GM23338 (cell line): Measurements from ENCODE around the gene NHEJ1.

Experiments used
- EZH2 ChIP-seq: fragments of 200-600 bp; sonication (generic); IDR thresholded peaks from one replicate; pipeline ENCODE4 v1.8.0; 2017; ENCODE audit warnings: antibody characterized with exemption, mild to moderate bottlenecking, low read depth; ENCODE audit not compliant: unreplicated experiment
- EZH2phosphoT487 ChIP-seq: fragments of 200-600 bp; sonication (generic); IDR thresholded peaks from one replicate; pipeline ENCODE4 v1.8.1; 2018; ENCODE audit warnings: antibody characterized with exemption; ENCODE audit not compliant: unreplicated experiment
- JUNB ChIP-seq: IDR thresholded peaks from one replicate; pipeline ENCODE4 v1.6.1; 2016; ENCODE audit warnings: antibody characterized with exemption; ENCODE audit not compliant: unreplicated experiment
- POLR2AphosphoS5 ChIP-seq: IDR thresholded peaks from 2 replicates; pipeline ENCODE4 v1.6.1; 2016; ENCODE audit warnings: antibody characterized with exemption, low read depth
- TF ChIP-seq, protein P1 (sequence below), 2 experiments: fragments of 200-600 bp in 1 of 2; sonication (generic) in 1 of 2; conservative IDR thresholded peaks; 2 replicates each; pipeline versions ENCODE4 v1.5.1 to v1.6.1; 2016 to 2017; ENCODE audit warnings: antibody characterized with exemption in 2 of 2, low read depth in 2 of 2, mild to moderate bottlenecking in 2 of 2, moderate library complexity in 1 of 2
- TF ChIP-seq, protein P2 (sequence below): IDR thresholded peaks from one replicate; pipeline ENCODE4 v1.6.1; 2018; ENCODE audit warnings: antibody characterized with exemption; ENCODE audit not compliant: unreplicated experiment

DNA sequence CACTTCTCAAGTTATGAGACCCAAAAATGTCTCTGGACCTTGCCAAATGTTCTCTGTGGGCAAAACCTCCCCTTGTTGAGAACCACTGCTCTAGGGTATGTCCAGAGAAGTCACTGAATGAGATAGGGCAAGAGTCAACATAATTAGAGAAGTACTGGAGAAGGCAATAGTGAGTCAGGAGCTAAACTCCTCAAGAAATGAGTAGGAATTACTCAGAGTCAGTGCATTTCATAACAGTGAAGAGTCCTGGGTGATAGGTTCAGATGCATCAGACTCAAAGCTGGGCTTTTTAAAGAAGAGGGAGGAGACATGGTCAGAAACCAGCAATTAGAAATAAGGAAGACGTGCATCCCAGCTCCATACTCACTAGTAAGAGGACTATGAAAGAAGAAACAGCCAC is 61.3 kb downstream of the NHEJ1 start:
- TF ChIP-seq, protein P1, sequence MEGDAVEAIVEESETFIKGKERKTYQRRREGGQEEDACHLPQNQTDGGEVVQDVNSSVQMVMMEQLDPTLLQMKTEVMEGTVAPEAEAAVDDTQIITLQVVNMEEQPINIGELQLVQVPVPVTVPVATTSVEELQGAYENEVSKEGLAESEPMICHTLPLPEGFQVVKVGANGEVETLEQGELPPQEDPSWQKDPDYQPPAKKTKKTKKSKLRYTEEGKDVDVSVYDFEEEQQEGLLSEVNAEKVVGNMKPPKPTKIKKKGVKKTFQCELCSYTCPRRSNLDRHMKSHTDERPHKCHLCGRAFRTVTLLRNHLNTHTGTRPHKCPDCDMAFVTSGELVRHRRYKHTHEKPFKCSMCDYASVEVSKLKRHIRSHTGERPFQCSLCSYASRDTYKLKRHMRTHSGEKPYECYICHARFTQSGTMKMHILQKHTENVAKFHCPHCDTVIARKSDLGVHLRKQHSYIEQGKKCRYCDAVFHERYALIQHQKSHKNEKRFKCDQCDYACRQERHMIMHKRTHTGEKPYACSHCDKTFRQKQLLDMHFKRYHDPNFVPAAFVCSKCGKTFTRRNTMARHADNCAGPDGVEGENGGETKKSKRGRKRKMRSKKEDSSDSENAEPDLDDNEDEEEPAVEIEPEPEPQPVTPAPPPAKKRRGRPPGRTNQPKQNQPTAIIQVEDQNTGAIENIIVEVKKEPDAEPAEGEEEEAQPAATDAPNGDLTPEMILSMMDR (conservative IDR thresholded peaks at IDR 0.05; ENCODE audit: low read depth in 2 of 2), result no peak
- TF ChIP-seq POLR2AphosphoS5, result no peak
- TF ChIP-seq, protein P2, sequence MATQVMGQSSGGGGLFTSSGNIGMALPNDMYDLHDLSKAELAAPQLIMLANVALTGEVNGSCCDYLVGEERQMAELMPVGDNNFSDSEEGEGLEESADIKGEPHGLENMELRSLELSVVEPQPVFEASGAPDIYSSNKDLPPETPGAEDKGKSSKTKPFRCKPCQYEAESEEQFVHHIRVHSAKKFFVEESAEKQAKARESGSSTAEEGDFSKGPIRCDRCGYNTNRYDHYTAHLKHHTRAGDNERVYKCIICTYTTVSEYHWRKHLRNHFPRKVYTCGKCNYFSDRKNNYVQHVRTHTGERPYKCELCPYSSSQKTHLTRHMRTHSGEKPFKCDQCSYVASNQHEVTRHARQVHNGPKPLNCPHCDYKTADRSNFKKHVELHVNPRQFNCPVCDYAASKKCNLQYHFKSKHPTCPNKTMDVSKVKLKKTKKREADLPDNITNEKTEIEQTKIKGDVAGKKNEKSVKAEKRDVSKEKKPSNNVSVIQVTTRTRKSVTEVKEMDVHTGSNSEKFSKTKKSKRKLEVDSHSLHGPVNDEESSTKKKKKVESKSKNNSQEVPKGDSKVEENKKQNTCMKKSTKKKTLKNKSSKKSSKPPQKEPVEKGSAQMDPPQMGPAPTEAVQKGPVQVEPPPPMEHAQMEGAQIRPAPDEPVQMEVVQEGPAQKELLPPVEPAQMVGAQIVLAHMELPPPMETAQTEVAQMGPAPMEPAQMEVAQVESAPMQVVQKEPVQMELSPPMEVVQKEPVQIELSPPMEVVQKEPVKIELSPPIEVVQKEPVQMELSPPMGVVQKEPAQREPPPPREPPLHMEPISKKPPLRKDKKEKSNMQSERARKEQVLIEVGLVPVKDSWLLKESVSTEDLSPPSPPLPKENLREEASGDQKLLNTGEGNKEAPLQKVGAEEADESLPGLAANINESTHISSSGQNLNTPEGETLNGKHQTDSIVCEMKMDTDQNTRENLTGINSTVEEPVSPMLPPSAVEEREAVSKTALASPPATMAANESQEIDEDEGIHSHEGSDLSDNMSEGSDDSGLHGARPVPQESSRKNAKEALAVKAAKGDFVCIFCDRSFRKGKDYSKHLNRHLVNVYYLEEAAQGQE, result no peak
- TF ChIP-seq EZH2phosphoT487, result no peak
- no peak for TF ChIP-seq EZH2
- no peak for TF ChIP-seq JUNB
